WERI-Rb-1 (cell line): ENCODE measurements around the gene ATP8A2.
"Not testable (repeated sequence)": the region's sequence is repeated elsewhere in the genome, so short reads cannot be mapped to it uniquely, and the experiment has no call there.

Experiments
- DNase-seq: peaks from one replicate; pipeline ENCODE4 v3.0.0-alpha.2; 2020
- H3K27ac ChIP-seq: fragments of 250-450 bp; sonication (Bioruptor Pico); 2 replicates; pipeline ENCODE4 v1.5.1; 2020; ENCODE audit warnings: mild to moderate bottlenecking, moderate library complexity
- H3K27me3 ChIP-seq: fragments of 250-450 bp; sonication (Bioruptor Pico); 2 replicates; pipeline ENCODE4 v1.5.1; 2021; ENCODE audit warnings: mild to moderate bottlenecking, low read depth, moderate library complexity; ENCODE audit not compliant: insufficient read depth, severe bottlenecking
- H3K36me3 ChIP-seq: fragments of 250-450 bp; sonication (Bioruptor Pico); 2 replicates; pipeline ENCODE4 v1.5.1; 2020; ENCODE audit warnings: mild to moderate bottlenecking, moderate library complexity
- H3K4me3 ChIP-seq: 2 replicates; pipeline ENCODE4 v1.5.1; 2011; ENCODE audit warnings: low read depth, mild to moderate bottlenecking, control low read depth, low read length
- H3K9me3 ChIP-seq: fragments of 250-450 bp; sonication (Bioruptor Pico); 2 replicates; pipeline ENCODE4 v1.5.1; 2021; ENCODE audit warnings: mild to moderate bottlenecking, moderate library complexity; ENCODE audit not compliant: severe bottlenecking
- CTCF ChIP-seq: IDR thresholded peaks from 2 replicates; pipeline ENCODE4 v1.5.1; 2011; ENCODE audit warnings: low read depth, mild to moderate bottlenecking, control low read depth, inconsistent platforms, low read length

The ATP8A2 gene

GRCh38 chr13:25347151-25347550 is 24.6 kb upstream of the ATP8A2 start:
- no peaks in the 10 kb centered on the region for H3K36me3 ChIP-seq
- TF ChIP-seq CTCF = no peak
- no peaks in the 10 kb centered on the region for H3K27me3 ChIP-seq
- no peak overlapping the region for H3K27ac ChIP-seq
- no peaks in the 10 kb centered on the region for H3K9me3 ChIP-seq
- H3K4me3 ChIP-seq = no peak overlapping the region
- no peak for DNase-seq

- H3K9me3 ChIP-seq = no peaks in the 10 kb centered on the region
- DNase-seq = no peak
- no peaks in the 10 kb centered on the region for H3K36me3 ChIP-seq
- TF ChIP-seq CTCF = no peak
- H3K27me3 ChIP-seq = no peaks in the 10 kb centered on the region
- H3K27ac ChIP-seq = no peak overlapping the region
- no peak overlapping the region for H3K4me3 ChIP-seq
Observed at GRCh38 chr13:25351404-25351803, 20.4 kb upstream of the ATP8A2 start.

GRCh38 chr13:25352230-25352629 is 19.5 kb upstream of the ATP8A2 start:
- Histone ChIP-seq H3K36me3 (no peaks in the 10 kb centered on the region), H3K27ac (no peak overlapping the region), H3K9me3 (no peaks in the 10 kb centered on the region), H3K4me3 (no peak overlapping the region), H3K27me3 (no peaks in the 10 kb centered on the region)
- DNase-seq = no peak
- no peak for TF ChIP-seq CTCF

- Histone ChIP-seq H3K27ac (no peak overlapping the region), H3K36me3 (no peaks in the 10 kb centered on the region), H3K27me3 (no peaks in the 10 kb centered on the region), H3K9me3 (no peaks in the 10 kb centered on the region), H3K4me3 (no peak overlapping the region)
- DNase-seq = no peak
- no peak for TF ChIP-seq CTCF
Observed at GRCh38 chr13:25352806-25353205, 19.0 kb upstream of the ATP8A2 start.

GRCh38 chr13:25353344-25353743 is 18.4 kb upstream of the ATP8A2 start:
- no peaks in the 10 kb centered on the region for H3K27me3 ChIP-seq
- no peak overlapping the region for H3K27ac ChIP-seq
- no peaks in the 10 kb centered on the region for H3K9me3 ChIP-seq
- H3K36me3 ChIP-seq = no peaks in the 10 kb centered on the region
- DNase-seq = no peak
- TF ChIP-seq CTCF = no peak
- no peak overlapping the region for H3K4me3 ChIP-seq

GRCh38 chr13:25354377-25354776 is 17.4 kb upstream of the ATP8A2 start:
- H3K27me3 ChIP-seq = no peaks in the 10 kb centered on the region

GRCh38 chr13:25360443-25360842 is 11.3 kb upstream of the ATP8A2 start:
- DNase-seq, H3K4me3 ChIP-seq, H3K27ac ChIP-seq, H3K36me3 ChIP-seq, H3K9me3 ChIP-seq, H3K27me3 ChIP-seq: not testable (repeated sequence)

More at GRCh38 chr13:25354377-25354776, 17.4 kb upstream of the ATP8A2 start:
- no peak overlapping the region for H3K27ac ChIP-seq
- no peak overlapping the region for H3K4me3 ChIP-seq
- no peak for TF ChIP-seq CTCF
- DNase-seq = no peak
- H3K36me3 ChIP-seq = no peaks in the 10 kb centered on the region
- no peaks in the 10 kb centered on the region for H3K9me3 ChIP-seq
